ENCODE measurements around the gene LRRC8B. TPM values are rescaled to one million over a fixed set of nuclear protein-coding genes. Genes with fewer than 3 reads are reported as not detected.

LRRC8B gene
- total RNA-seq, 2 experiments from 2014 or later = 15.7 to 16.5 TPM

DNA sequence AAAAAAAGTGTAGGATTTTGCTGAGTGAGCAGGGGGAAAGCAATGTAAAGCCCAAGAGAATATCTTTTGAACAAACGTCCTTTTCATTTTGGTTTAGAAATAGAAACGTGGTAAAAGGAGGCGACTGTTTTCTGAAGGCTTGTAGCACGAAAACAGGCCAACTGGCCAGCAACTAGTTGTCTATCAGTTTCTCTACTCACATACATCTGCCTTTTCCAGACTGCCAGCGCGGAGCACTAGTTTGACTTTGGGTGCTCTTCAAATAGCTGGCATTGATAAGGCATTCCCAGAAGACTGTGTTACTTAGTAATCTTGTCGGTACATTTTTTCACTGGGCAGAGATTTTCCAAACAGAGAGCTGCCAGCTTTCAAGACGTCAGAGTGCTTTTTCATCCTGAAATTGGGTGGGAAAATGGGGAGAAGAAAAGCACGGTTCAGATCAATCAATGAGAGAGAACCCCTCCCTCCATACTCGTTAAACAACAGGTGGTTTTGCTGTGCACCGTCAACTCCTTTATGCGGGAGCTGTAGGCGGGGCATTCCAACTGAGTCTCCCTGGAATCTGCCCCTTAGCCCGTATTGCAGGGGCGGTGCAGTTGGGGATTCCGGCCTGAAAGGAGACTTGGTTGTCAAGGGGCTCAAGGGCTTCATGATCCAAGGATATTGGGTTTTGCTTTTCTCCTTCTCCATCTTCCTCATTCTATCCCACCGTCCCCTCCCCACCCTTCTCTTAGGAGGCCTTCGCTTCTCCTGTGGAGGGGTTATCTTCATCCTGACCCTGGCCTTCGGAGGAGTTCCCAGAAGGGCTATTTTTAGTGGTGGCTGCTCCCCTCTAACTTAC lies 107.4 kb downstream of the LRRC8B start:
- no peak for DNase-seq
- H3K27me3 Mint-ChIP-seq = no peaks in the 10 kb centered on the region
- peaks cover 71% of the 10 kb centered on the region for H3K4me1 Mint-ChIP-seq
- H3K36me3 Mint-ChIP-seq = peaks cover 23% of the 10 kb centered on the region
- ATAC-seq = no peak
- no peaks in the 10 kb centered on the region for H3K9me3 Mint-ChIP-seq (ENCODE audit: low read depth)
- peak overlapping the region; percentile 91 for H3K27ac Mint-ChIP-seq
- H3K4me3 Mint-ChIP-seq = peak overlapping the region; percentile 82
- CTCF ChIA-PET = interaction anchor here (1.0 to 18.5 kb wide), 15 partner anchors 8 to 357 kb away, joined by 3 to 239 read pairs (median 4); no protein-coding TSS in a partner anchor

DNA sequence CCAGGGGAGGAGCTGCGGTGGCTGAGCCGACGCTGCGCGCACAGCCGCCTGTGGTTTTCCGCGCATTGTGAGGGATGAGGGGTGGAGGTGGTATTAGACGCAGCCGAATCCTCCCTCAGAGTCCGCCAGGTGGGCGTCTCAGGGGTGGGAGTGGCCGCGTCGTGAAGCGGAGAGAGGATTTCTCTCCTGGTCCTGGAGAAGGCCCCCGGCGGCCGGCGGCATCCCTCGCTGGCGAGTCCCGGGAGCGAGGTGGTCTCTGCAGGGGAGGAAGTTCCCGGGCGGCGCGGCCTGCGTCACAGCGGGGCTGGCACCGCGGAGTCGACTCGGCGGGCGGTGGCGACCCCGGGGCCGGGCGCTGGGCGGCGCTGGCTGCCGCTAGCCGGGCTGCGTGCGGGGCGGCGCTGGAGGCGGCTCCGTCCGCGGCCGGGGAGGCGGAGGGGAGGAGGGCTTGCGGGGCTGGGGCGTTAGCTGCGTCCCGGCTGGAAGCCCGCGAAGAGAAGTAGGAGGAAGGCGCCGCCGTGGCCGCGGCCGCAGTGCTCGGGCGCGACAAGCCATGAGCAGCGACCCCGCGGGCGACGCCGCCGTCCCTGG lies 108.1 kb downstream of the LRRC8B start, which contains the start of gene LRRC8C:
TSS of gene LRRC8C (plus strand) at position 464 of the 591 bp plus-strand sequence. CDS start 53,354 bp downstream, outside the sequence.
- H3K9me3 Mint-ChIP-seq (ENCODE audit: low read depth) = no peaks in the 10 kb centered on the region

DNA sequence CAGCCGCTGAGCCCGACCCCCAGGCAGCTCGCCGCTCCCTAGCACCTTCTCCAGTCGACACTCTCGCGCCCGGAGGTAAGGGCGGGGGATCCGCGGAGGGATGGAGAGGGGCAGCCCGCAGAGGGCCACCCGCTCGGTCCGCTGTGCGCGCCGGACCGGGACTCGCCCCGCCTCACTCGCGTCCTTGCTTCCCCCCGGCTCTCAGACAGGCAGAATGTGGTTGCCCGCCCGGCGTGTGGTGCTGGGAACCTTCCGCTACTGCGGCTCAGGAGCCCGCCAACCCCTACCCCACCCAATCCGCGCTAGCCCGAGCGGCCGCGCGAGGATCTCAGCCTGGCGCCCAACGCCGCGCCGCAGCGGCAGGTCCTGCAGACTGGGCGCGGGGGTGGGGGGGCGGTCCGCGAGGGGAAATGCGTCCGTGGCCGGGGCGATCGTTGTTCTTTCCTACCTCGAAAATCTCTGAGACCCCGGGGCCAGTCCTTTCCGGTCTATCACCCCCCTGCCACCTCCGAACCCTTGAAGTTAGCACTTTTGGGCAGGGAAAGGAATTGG lies 108.7 kb downstream of the LRRC8B start:
- ATAC-seq (peak; percentile 43), DNase-seq (peak; percentile 82)
- CTCF ChIA-PET = interaction anchor here (1.0 to 18.5 kb wide), 13 partner anchors 9 to 127 kb away, joined by 3 to 239 read pairs (median 4); no protein-coding TSS in a partner anchor

More for the DNA sequence above, 108.1 kb downstream of the LRRC8B start, which contains the start of gene LRRC8C:
- Mint-ChIP-seq H3K4me1 (peaks cover 72% of the 10 kb centered on the region), H3K27me3 (no peaks in the 10 kb centered on the region), H3K4me3 (peak within 1 kb of the TSS; percentile 93), H3K27ac (peak within 1 kb of the TSS; percentile 94), H3K36me3 (peaks cover 31% of the 10 kb centered on the region)
- DNase-seq = peak; percentile 91
- CTCF ChIA-PET = interaction anchor here (1.0 to 18.5 kb wide), 15 partner anchors 8 to 356 kb away, joined by 3 to 239 read pairs (median 4); no protein-coding TSS in a partner anchor
- ATAC-seq = peak; percentile 81

DNA sequence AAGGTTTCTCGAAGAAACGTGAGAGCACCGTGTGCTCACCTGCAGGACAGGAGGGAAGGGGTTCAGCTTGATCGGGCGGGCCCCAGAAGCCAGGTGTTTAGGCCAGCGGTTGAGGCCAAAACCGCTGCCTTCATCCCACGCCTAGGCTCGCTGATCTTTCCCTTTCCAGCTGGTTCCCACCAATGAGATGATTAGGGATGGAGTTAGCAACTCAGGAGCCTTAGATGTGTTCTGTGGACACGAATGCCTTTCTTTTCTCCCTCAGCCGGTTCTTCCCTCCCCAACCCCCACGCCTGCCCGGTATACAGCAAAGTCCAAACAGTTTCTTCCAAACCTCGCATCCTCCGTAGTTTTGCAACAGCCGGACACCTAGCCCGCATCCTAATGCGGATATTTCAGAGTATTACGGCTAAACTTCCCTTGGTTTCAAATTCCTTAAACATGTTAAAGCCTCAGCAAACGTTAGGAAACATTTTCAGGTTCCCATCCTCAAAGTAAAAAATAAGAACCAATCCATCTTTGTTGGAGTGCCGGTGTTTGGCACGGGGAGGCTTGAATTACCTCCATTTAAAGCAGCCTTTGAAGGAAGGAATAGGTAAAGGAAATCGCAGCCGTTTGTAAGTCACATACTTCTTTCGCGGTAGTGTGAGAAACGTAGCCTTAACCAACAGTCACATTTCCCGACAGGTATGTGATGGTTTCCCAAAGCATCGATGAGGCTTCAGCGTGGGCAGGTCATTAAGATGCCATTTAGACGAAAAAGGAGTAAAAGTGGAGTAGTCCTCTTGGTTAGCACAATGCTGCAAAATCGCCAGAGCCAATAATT lies 109.4 kb downstream of the LRRC8B start:
- CTCF ChIA-PET = interaction anchor here (0.5 to 18.5 kb wide), 15 partner anchors 10 to 126 kb away, joined by 3 to 239 read pairs (median 4); no protein-coding TSS in a partner anchor
- peak overlapping the region; percentile 94 for H3K27ac Mint-ChIP-seq
- no peaks in the 10 kb centered on the region for H3K9me3 Mint-ChIP-seq (ENCODE audit: low read depth)
- H3K36me3 Mint-ChIP-seq = peaks cover 36% of the 10 kb centered on the region
- DNase-seq (no peak), ATAC-seq (peak; percentile 1)
- no peaks in the 10 kb centered on the region for H3K27me3 Mint-ChIP-seq
- H3K4me3 Mint-ChIP-seq = peak overlapping the region; percentile 93
- H3K4me1 Mint-ChIP-seq = peaks cover 67% of the 10 kb centered on the region

More for the DNA sequence above, 108.7 kb downstream of the LRRC8B start:
- Mint-ChIP-seq H3K9me3 (ENCODE audit: low read depth) (no peaks in the 10 kb centered on the region), H3K4me3 (peak overlapping the region; percentile 93), H3K27ac (peak overlapping the region; percentile 94), H3K36me3 (peaks cover 34% of the 10 kb centered on the region), H3K27me3 (no peaks in the 10 kb centered on the region), H3K4me1 (peaks cover 72% of the 10 kb centered on the region)

- peak overlapping the region; percentile 72 for H3K4me3 Mint-ChIP-seq
- no peaks in the 10 kb centered on the region for H3K9me3 Mint-ChIP-seq (ENCODE audit: low read depth)
- CTCF ChIA-PET = interaction anchor here (1.0 to 18.5 kb wide), 9 partner anchors 9 to 124 kb away, joined by 3 to 239 read pairs (median 5); no protein-coding TSS in a partner anchor
- ATAC-seq = no peak
- H3K27me3 Mint-ChIP-seq = no peaks in the 10 kb centered on the region
- H3K36me3 Mint-ChIP-seq = peaks cover 47% of the 10 kb centered on the region
- peak overlapping the region; percentile 61 for H3K27ac Mint-ChIP-seq
- H3K4me1 Mint-ChIP-seq = peaks cover 58% of the 10 kb centered on the region
- DNase-seq = no peak
Measured at GRCh38 chr1:89635825-89636815, 111.5 kb downstream of the LRRC8B start.

DNA sequence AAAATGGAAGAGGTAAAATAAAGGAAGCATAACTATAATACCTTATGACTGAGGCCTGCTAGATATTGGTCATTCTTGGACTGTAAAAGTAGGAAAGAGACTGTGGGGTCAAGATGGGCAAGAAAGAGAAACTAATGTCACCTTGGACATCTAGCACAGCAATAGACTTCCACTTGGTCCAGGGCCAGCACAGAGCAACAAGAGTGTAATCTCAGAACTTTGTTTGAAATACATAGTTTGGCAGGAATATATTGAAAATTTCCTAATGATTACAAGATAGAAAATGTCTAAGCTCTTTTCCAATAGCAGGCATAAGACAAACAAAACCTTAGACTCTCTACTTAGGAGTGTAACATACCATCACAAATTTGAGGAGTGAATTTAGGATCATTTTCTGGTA lies 112.9 kb downstream of the LRRC8B start:
- H3K9me3 Mint-ChIP-seq (ENCODE audit: low read depth) = no peaks in the 10 kb centered on the region
- H3K4me3 Mint-ChIP-seq = peak overlapping the region; percentile 31
- H3K27ac Mint-ChIP-seq = no peak overlapping the region
- no peak for ATAC-seq
- DNase-seq = no peak
- peaks cover 53% of the 10 kb centered on the region for H3K36me3 Mint-ChIP-seq
- CTCF ChIA-PET = interaction anchor here (1.2 to 18.5 kb wide), 4 partner anchors 18 to 123 kb away, joined by 3 to 239 read pairs (median 5); no protein-coding TSS in a partner anchor
- H3K27me3 Mint-ChIP-seq = no peaks in the 10 kb centered on the region
- peaks cover 55% of the 10 kb centered on the region for H3K4me1 Mint-ChIP-seq

- no peak overlapping the region for H3K27ac Mint-ChIP-seq
- CTCF ChIA-PET = interaction anchor here (0.9 to 18.5 kb wide), 2 partner anchors 18 to 120 kb away, joined by 3 to 239 read pairs; no protein-coding TSS in a partner anchor
- H3K36me3 Mint-ChIP-seq = peaks cover 64% of the 10 kb centered on the region
- DNase-seq (no peak), ATAC-seq (no peak)
- H3K4me3 Mint-ChIP-seq = no peak overlapping the region
- peaks cover 64% of the 10 kb centered on the region for H3K4me1 Mint-ChIP-seq
- H3K27me3 Mint-ChIP-seq = no peaks in the 10 kb centered on the region
- H3K9me3 Mint-ChIP-seq (ENCODE audit: low read depth) = peaks cover 7% of the 10 kb centered on the region
Measured at GRCh38 chr1:89640440-89640839, 115.8 kb downstream of the LRRC8B start.

- DNase-seq (no peak), ATAC-seq (no peak)
- H3K9me3 Mint-ChIP-seq (ENCODE audit: low read depth) = peaks cover 11% of the 10 kb centered on the region
- no peak overlapping the region for H3K27ac Mint-ChIP-seq
- CTCF ChIA-PET = interaction anchor here (1.0 kb wide), 1 partner anchor 121 kb away, joined by 3 read pairs; no protein-coding TSS in a partner anchor
- H3K4me3 Mint-ChIP-seq = no peak overlapping the region
- peaks cover 70% of the 10 kb centered on the region for H3K36me3 Mint-ChIP-seq
- H3K4me1 Mint-ChIP-seq = peaks cover 51% of the 10 kb centered on the region
- no peaks in the 10 kb centered on the region for H3K27me3 Mint-ChIP-seq
Measured at GRCh38 chr1:89641781-89642180, 117.2 kb downstream of the LRRC8B start.

DNA sequence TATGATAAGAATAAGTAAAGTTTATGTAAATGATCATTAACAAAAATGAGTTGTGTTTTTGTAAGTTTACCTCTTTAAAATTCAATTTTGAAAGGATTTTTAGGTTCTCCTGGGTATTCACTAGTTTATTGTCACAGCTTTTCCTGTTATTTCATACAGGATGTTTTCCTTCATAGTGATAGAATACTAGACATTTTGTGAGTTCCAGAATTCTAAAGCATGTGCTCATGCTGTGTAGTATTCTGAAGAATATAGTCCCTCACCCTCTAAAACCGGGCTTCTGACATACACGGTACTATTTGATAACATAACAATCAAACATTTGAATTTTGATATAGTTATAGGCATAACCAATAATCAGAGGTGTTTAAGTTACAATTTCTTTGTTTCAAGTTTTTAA lies 118.9 kb downstream of the LRRC8B start:
- Mint-ChIP-seq H3K27me3 (no peaks in the 10 kb centered on the region), H3K36me3 (peaks cover 62% of the 10 kb centered on the region), H3K4me1 (peaks cover 44% of the 10 kb centered on the region), H3K27ac (no peak overlapping the region), H3K4me3 (no peak overlapping the region), H3K9me3 (ENCODE audit: low read depth) (peaks cover 11% of the 10 kb centered on the region)
- ATAC-seq (no peak), DNase-seq (no peak)
- CTCF ChIA-PET = interaction anchor here (1.1 to 1.6 kb wide), 2 partner anchors 8 to 12 kb away, joined by 4 read pairs; no protein-coding TSS in a partner anchor

- peaks cover 61% of the 10 kb centered on the region for H3K36me3 Mint-ChIP-seq
- CTCF ChIA-PET = interaction anchor here (1.1 to 1.6 kb wide), 2 partner anchors 13 to 118 kb away, joined by 3 to 4 read pairs; no protein-coding TSS in a partner anchor
- peaks cover 11% of the 10 kb centered on the region for H3K9me3 Mint-ChIP-seq (ENCODE audit: low read depth)
- H3K4me1 Mint-ChIP-seq = peaks cover 46% of the 10 kb centered on the region
- ATAC-seq (no peak), DNase-seq (no peak)
- no peak overlapping the region for H3K4me3 Mint-ChIP-seq
- no peaks in the 10 kb centered on the region for H3K27me3 Mint-ChIP-seq
- no peak overlapping the region for H3K27ac Mint-ChIP-seq
Measured at GRCh38 chr1:89644119-89644814, 119.6 kb downstream of the LRRC8B start.

DNA sequence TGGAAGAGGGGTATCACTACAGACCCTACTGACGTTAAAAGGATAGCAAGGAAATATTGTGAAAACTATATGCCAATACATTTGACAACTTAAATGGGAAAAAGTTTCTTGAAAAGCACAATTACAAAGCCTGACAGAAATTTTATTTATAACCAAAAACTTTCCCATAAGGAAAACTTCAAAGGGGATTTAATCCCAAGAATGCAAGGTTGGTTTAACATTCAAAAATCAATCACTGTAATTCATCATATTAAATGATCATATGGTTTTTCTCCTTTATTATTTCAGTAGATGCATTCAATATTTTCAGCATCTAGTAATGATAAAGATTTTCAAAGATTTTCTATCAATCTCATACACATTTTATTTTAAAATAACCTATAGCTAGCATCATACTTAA lies 121.6 kb downstream of the LRRC8B start:
- Mint-ChIP-seq H3K27me3 (no peaks in the 10 kb centered on the region), H3K9me3 (ENCODE audit: low read depth) (peaks cover 11% of the 10 kb centered on the region), H3K36me3 (peaks cover 64% of the 10 kb centered on the region), H3K4me1 (peaks cover 55% of the 10 kb centered on the region), H3K4me3 (no peak overlapping the region), H3K27ac (no peak overlapping the region)
- DNase-seq (no peak), ATAC-seq (no peak)
- CTCF ChIA-PET = interaction anchor here (1.6 kb wide), 1 partner anchor 17 kb away, joined by 3 read pairs; no protein-coding TSS in a partner anchor

Data from activated CD8-positive, alpha-beta memory T cell treated with anti-CD3 and anti-CD28 coated beads, Interleukin-2, amount 10 ng/mL, durations not matched to agents 7 days and 5 days (primary cell).